NB4 (cell line): ENCODE measurements around the gene STAM.

Experiments
- MYC ChIP-seq: IDR thresholded peaks from 2 replicates; pipeline ENCODE4 v1.6.1; 2011; ENCODE audit warnings: low read depth, low read length
- POLR2A ChIP-seq: IDR thresholded peaks from 2 replicates; pipeline ENCODE4 v1.6.1; 2011; ENCODE audit warnings: mild to moderate bottlenecking; ENCODE audit not compliant: insufficient read length; ENCODE audit errors: extremely low read depth
- TF ChIP-seq, protein P1 (sequence below): IDR thresholded peaks from one replicate; pipeline ENCODE4 v1.5.1; 2012; ENCODE audit warnings: low read depth, low read length
- TF ChIP-seq, protein P2 (sequence below): IDR thresholded peaks from 2 replicates; pipeline ENCODE4 v1.6.1; 2011; ENCODE audit warnings: low read depth, low read length

DNA sequence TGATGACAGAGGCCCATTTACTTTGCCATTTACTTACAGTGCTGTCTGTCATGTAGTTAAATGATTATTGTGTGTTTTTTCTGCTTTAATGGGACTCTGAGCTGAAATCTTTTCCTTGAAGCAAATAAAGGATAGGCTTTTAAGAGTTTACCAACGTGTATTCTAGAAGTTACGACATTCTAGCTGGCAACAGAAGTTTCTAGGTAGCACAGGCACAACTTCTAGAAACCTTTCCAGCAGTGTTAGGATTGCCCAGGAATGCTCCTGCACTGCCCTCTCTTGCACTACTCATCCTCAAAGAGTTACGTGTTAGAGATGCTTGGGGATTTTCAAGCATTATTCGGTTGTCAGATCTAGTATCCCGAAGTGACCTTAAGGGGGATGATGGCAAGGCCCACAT, 65.5 kb downstream of the STAM start:
- TF ChIP-seq, protein P1, sequence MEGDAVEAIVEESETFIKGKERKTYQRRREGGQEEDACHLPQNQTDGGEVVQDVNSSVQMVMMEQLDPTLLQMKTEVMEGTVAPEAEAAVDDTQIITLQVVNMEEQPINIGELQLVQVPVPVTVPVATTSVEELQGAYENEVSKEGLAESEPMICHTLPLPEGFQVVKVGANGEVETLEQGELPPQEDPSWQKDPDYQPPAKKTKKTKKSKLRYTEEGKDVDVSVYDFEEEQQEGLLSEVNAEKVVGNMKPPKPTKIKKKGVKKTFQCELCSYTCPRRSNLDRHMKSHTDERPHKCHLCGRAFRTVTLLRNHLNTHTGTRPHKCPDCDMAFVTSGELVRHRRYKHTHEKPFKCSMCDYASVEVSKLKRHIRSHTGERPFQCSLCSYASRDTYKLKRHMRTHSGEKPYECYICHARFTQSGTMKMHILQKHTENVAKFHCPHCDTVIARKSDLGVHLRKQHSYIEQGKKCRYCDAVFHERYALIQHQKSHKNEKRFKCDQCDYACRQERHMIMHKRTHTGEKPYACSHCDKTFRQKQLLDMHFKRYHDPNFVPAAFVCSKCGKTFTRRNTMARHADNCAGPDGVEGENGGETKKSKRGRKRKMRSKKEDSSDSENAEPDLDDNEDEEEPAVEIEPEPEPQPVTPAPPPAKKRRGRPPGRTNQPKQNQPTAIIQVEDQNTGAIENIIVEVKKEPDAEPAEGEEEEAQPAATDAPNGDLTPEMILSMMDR: no peak
- no peak for TF ChIP-seq POLR2A
- no peak for TF ChIP-seq MYC
- TF ChIP-seq, protein P2, sequence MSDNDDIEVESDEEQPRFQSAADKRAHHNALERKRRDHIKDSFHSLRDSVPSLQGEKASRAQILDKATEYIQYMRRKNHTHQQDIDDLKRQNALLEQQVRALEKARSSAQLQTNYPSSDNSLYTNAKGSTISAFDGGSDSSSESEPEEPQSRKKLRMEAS: no peak
